HK-2 (cell line): ENCODE results near the gene ZNRF3.
"Not testable (repeated sequence)": the region's sequence is repeated elsewhere in the genome, so short reads cannot be mapped to it uniquely, and the experiment has no call there.

Experiments used
- DNase-seq: peaks from one replicate; pipeline ENCODE4 v3.0.0-alpha.2; 2018; ENCODE audit not compliant: unreplicated experiment

ZNRF3 gene

DNA sequence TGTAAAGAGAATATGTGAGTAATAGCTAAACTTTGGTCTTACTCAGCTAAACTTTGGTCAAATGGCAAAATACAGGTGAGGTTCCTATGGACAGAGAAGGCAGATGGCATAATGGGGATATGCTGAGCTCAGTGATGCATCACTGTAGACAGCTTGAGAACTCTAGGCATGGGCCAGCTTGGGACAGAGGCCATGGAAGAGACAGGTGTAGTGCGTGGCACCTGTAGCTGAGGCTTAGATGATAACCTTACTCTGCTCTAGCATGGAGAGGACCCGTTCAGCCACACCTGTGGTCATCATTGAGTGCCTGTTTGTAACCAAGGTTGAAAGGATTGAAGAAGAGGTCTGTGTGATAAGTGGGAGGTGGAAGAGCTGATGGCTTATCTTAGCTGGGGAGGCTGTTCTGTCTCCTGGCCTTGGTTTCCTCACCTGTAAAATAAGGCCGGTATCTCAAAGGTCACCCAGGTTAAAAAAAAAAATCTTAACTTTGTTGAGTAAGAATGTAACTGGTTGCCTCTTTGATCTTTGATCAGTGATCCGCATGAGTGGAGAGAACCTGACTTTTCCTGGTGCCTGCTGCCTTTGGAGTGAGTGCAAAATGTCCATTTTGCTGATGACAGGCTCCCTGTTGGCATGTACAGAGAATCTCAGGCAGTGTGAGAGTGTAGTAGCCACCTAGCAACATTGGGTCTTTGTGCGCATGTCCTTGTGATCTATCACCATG, 48.6 kb downstream of the ZNRF3 start:
- no peak for DNase-seq

DNA sequence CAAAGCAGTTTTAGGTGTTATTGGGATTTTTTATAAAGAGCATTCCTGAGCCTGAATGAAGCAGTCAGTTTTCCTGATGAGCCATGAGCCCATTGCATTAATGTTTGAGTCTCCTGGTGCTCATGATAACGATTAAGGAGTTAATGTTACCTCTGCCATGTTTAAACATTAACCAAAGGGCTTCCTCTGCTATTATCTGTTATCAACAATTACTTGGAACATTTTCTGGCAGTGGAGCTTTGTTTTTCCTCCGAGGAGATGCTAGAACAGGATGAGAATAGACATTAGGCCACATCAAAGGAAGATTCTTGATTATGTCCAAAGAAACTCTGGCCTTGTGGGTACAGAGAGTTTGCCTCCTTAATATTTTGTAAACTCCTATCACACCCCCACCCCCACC, 49.9 kb downstream of the ZNRF3 start:
- DNase-seq: no peak

DNA sequence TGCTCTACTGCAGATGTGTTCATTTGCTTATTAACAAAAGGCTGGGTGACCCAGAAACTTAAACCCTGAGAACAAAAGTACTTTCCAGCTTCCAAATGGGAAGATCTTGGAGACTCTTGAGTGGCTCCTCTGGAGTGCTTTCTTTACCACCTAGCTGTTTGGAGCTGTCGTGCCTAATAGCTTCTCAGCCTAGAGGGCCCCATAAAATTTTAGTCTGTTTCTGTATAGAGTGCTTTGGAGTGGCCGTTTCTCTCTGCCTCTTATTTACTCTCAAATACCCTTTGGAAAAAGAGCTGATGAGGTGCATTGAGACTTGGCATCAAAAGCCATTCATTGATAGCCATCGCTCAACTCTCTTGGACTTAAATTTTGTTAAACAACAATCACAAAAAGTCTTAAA, 50.7 kb downstream of the ZNRF3 start:
- DNase-seq: no peak

DNA sequence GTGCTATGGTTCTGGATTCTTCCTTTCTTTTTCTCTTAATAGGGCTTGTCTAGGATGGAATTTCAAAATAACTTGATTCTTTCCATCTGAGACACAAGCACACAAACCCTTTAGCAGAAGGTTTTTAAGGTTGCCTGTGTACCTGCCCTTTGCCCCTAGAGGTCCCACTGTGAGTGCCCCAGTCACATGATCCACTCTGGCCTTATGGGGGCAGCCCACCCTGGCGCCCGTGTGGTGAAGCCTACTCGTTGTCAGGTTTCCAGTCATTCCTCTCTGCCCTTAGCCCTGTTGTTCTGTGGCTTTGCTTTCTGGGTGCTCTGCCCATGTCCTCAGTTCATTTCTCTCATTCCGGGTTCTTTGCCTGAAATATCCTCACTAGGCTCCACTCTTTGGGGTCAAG, 51.8 kb downstream of the ZNRF3 start:
- DNase-seq: no peak

DNA sequence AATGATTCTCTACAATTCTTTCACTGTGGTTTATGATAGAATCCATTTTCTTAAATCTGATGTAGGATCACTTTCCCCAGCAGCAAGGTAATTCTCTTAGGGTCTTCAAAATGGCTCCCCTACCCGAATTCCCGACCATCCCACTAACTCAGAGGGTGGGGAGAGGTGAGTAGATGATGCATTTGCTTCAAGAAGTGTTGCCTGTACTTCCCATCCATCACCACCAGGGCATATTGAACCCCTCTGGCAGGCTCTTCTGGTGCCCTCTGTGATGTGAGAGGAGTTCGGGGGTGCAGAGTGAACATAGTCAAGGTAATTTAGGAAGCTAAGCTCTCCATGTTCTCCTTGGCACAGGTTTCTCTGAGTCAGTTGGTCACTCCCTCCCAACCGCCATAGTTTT, 52.3 kb downstream of the ZNRF3 start:
- no peak for DNase-seq

DNA sequence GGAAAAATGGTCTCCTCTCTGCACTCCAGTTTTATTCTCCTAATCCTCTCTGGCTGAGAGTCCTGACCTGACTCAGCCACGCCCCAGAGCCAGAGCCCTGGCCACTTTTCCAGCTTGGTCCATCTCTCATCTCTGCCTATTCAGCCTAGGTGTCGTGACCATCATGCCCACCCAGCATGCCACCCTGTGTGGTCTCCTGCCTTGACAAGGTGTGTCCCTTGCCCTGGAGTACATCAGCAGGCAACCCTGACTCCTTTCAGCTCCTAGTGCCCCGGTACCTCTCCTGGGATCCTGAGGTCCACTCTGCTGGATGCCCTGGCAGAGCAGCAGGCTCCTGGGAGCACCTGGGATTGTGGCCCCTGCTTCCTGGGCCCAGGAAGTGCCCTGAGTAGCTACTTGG, 52.8 kb downstream of the ZNRF3 start:
- no peak for DNase-seq

DNA sequence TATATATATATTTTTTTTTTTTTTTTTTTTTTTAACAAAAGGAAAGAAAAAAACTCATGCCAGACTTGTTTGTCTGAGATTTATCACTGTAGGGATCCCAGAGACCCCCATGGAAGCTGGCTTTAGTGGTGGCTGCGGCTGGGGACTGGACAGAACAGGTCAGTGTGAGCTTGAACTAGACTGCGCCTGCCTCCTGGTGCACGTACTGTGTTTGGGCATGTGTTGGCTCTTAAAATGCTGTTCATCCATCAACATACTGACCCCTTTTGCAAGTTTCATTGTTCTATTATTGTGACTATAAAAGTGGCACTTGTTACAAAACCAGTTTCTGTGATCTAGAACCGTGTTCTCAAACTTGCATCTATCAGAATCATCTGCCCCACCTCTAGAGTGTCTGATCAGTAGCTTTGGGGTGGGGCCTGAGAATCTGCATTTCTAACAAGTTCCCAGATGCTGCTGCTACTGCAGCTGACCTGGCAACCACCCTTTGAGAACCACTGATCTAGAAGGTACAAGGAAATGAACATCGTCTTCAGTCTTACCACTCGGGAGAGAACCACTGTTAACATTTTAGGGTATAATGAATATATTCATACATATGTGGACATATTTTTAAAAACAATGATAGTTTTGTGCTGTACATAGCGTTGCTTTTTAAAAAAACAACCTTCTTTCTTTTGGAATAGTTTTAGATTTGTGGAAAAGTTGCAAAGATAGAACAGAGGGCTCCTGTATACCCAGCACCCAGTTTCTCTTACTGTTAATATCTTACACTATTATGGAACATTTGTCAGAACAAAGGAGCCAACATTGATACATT, 54.0 kb downstream of the ZNRF3 start:
- no peak for DNase-seq

DNA sequence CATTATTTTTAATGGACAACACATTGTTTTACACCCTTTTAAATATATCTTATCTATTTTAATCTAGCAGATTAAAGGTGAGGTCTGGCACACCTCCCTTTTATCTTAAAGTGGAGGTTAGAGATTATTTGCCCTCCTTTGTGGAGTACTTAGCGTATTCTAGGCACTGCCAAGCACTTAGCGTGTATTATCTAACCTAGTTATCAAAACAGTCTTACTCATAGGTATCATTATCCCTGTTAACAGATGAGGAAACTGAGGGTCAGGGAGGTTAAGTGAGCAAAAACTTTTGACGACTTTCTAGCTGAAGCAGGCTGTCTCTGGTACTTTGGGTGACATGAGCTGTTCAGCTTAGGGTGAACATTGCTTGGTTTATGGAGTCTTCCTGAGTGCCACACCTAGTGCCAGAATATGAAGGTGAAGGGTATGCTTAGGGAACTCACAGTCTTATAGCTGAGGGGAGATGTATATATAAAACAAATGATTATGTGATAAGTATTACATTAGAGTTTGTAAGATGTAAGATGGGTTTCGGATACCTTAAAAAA, 55.0 kb downstream of the ZNRF3 start:
- DNase-seq: no peak

DNA sequence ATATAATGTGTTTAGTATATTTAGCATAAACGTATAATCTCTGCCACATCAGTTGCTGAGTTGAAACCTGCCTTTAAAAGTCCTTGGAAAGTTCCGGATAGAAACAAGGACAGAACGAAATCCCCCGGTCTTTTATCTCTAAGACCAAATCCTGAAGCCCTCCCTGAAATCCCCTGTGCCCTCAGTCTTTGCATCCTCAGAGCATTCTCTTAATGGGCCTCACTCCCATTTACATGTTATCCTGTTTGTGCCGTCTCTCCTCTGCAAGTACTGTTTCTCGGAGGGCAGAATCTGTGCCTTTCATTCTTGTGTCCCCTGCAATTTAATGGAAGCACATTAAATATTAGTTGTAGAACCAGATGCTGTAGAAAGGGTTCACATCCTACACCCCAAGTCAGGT, 56.0 kb downstream of the ZNRF3 start:
- DNase-seq: no peak

DNA sequence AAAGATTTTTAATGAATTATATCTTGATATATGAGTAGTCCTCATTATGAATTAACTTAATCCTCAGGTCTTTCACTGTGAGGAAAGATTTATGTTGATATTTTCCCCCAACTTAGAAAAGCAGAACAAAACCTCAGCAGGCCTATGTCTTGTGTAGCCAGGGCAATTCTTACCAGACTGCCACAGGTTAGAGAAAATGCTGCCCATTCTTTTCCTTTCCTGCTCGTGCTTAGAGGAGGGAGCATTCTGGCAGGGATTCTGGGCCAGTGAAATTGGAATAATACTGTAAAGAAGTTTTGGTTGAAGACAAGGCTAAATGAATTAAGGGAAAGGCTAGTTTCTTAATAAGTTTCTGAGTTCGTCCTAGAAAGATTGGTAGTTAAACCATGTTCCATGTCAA, 56.6 kb downstream of the ZNRF3 start:
- DNase-seq: no peak

DNA sequence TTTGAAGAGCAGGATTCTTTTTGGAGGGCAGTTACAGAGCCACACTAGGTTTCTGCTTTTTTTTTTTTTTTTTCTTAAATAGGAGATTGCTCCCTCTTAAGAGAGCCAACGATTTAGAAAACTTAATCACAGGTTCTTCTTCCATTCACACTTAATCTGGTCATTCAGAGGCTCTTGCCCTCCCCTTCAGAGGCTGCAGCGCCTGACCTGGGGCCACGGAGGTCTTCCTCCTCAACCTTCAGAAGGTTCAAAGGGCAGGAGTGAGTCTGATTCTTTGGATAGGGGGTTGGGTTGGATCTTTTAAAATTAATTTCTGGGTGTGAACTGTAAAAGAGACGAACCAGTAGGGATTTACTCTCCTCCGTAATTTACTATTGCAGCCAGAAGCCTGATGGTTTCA, 57.1 kb downstream of the ZNRF3 start:
- DNase-seq: no peak

DNA sequence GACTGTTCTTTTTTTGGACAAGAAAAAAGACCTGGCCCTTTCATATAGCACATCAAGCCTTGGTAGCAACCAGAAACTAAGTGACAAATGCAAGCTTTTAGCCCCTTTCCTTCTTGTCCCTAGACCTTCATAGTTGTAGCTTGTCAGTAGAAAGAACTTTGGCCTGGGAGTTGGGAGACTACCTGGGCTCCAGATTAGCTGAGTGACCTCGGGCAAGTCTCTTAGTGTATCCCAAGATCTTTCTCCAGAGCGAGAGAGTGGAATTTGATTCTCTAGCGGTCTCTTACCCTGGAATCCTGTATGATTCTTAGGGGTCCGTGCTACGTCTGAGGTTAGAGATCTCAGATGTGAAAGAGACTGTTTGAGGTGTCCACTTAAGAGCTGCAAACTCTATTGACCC, 59.0 kb downstream of the ZNRF3 start:
- no peak for DNase-seq

DNA sequence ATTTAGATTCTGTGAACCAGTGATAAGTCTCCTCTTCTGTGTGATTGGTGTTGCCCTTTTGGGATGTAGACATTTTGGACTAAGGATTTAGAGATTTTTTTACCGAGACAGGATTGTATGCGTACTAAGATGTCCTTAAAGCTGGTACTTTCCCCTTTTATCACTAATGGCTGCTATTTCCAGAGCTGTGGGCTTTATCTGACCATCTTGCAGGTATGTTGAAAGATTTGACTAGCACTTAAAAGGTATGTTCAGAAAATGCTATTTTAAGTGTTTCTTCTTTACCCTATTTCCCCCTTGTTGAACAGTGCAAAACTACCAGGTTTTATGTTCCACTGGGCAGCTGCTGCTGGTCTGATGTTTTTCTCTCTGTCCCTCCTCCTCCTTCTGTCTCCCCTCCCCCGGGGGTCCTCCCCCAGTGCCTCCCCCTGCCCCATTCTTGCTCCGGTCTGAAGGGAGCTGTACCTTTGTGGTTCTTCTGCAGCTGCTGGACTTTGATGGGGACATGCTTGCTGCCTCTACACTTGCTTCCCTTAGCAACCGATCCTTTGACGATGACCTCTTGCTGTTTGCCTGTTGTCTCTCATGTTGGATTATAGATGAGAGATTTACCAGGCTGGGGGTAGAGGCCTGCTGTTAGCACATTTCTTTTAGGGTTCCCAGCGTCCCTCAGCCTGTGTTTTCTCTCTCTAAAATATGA, 59.6 kb downstream of the ZNRF3 start:
- DNase-seq: no peak

DNA sequence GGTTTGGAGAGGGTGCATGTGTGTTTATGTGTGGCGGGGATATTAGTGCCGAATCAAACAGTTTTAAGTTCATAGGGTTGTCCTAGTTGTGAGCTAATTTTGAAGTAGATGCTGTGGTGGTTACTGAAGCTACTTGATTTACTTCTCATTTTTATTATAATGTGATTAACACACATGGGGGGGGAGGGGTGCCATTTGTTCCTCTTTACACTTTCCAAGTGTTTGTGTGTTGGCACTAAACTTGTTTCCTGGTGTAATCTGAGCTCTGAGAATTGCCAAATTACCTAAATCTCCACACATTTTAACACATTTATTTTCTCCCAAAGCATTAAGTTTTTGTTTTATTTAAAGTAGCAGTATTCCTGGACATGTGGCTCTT, 60.1 kb downstream of the ZNRF3 start:
- no peak for DNase-seq

DNA sequence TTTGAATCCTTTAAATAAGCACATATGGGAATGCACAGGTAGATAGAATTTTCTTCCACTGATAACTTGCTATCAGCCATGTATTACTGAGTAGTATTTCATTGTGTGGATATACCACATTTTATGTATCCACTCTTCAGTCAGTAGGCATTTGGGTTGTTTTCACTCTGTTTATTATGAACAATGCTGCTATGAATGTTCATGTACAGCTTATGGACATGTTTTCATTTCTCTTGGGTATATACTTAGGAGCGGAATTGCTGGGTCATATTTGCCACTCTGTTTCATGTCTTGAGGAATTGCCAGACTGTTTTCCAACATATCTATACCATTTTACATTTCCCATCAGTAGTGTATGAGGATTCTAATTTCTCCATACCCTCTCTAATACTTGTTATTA, 63.8 kb downstream of the ZNRF3 start:
- DNase-seq: no peak

DNA sequence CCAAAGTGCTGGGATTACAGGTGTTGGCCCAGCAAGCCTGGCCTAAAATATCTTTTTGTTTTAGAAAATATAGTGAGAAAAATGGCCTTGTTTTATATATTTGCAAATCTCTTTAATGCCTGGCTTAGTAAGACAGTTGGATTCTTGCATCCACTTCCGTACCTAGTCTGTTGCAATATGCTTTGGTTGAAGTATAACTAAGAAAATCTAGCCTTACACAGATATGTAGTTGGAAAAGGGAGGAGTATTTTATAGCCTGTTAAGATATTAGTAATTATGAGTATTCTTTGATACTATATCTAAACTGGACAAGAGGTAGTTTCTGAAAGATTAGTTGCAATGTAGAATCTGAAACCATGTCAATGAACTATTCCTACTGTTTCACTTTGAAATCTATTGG, 65.1 kb downstream of the ZNRF3 start:
- DNase-seq: no peak

DNA sequence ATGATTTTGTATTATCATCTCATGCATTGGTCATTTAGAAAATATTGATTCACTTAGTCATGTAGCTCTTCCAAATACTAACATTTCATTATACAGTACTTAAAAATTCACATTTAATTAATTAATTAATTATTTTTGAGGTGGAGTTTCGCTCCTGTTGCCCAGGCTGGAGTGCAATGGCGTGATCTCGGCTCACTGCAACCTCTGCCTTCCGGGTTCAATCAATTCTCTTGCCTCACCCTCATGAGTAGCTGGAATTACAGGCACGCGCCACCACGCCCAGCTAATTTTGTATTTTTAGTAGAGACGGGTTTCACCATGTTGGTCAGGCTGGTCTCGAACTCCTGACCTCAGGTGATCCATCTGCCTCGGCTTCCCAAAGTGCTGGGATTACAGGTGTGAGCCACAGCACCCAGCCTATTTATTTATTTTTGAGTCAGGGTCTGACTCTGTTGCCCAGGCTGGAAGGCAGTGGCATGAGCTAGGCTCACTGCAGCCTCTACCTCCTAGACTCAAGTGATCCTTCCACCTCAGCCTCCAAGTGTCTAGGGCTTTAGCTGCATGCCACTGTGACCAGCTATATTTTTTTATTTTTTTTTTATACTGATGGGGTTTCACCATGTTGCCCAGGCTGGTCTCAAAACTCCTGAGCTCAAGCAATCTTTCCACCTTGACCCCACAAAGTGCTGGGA, 65.6 kb downstream of the ZNRF3 start:
- DNase-seq: not testable (repeated sequence)

DNA sequence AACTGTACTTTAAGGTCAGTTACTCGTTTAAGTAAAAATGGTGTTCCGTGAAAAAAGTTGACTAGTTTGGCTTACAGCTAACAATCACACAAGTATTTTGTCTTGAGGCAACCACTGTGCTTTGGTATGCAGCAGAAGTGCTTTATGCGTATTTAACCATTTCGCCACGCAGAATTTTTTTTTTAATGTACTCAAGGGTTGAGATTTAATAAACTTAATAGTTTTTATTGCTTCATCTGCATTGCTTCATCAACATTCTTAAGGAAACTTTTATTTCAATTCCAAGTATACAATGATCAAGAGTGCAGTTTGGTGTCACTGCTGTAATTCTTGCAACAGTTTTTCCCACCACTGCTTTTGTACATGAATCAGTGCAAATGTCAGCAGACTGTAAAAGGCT, 66.4 kb downstream of the ZNRF3 start:
- DNase-seq: no peak

DNA sequence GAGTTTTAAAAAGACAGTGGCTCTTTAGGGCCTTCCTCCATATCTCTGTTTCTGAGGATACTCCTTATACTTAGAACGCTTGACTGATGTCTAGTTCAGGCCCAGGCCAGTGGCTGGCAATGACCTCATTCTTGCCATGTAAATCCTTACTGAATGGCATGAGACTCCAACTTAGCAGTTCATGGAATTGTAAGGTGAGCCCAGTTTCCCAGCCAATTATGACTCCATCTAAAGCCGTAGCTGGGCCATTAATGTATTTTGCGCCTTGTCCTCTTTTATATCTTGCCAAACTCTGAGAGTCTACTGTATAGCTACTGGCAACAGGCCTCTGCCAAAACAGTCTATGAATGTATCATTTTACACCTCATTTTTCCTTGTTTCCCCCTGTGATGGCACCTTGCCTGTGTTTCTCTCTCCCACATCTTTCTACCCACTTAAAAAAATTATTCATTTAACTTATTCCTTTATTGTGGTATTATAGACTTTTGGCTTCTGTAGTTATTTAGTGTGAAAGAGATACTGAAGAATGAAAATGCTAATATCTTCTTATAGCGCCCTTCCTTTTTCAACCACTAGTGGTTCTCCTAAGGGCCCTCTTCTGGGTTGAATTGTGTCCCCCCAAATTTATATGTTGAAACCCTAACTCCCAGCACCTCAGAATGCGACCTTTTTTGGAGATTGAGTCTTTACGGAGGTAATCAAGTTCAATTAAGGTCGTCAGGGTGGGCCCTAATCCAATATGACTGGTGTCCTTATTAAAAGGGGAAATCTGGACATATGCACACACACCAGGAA, 67.4 kb downstream of the ZNRF3 start:
- no peak for DNase-seq

DNA sequence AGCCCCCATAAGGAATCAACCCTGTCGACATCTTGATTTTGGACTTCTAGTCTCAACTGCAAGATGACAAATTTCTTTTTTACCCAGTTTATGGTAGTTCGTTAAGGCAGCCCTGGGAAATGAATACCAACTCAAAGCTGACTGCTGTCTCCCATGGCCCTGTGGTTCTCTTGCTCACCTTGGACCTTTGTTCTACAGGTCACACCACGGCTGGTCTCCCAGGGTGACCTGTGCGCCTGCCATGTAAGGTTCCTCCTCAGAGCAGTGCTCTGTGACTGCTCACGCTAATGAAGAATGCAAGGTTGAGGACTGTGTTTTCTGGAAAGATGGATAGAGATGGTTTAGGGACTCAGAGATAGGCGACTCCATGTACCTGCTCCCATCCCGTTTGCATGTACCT, 68.2 kb downstream of the ZNRF3 start:
- no peak for DNase-seq

DNA sequence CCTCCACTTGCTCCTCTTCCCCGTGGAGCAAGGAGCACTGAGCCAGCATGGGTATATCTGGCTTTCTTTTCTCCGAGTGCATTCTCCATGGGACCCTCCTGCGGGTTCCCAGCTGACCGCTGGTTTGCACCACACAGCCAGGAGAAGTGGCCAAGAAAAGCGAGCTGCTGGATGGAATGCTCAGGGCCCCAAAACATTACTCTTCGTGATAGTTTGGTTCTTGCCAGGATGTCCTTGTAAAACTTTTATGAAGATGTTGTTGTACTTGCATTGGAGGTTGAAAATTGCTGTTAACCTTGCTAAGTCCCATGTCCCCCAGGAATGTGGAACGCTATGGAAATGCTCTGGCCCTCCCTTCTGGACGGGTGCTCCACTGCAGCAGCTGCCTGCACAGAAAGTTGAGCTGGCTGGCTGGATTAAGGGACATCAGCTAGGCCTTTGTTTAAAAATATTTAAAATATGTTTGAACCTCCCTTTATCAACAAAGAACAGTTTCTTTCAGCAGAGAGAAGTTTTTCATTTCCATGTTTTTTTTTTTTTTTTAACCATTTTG, 68.7 kb downstream of the ZNRF3 start:
- DNase-seq: no peak
